IMR-90 (cell line): ENCODE data around the gene RADX. TPM values are rescaled to one million over a fixed set of nuclear protein-coding genes. Genes with fewer than 3 reads are reported as not detected.

Source experiments
- ATAC-seq: fragments of 200-7000 bp; cut with Tn5 transposase; 2 replicates; pipeline ENCODE4 v1.9.1; 2020; ENCODE audit warnings: low read depth, mild to moderate bottlenecking, moderate library complexity
- BruUV-seq: library from RNA; stranded (reverse); fragments of 400-500 nt; replicated peaks from 2 replicates; lab custom pipeline; 2021; lab: Mats Ljungman, UMichigan
- CTCF ChIA-PET: fragments of 300-600 bp; formaldehyde crosslinking; extraction: SDS; loops from one replicate; lab custom pipeline; 2021; ENCODE audit warnings: antibody characterized with exemption; lab: Yijun Ruan, JAX
- POLR2A ChIA-PET: fragments of 300-600 bp; sonication (Branson Sonifier 250); formaldehyde crosslinking; loops from one replicate; lab custom pipeline; 2022; ENCODE audit warnings: antibody characterized with exemption; ENCODE audit not compliant: unreplicated experiment; lab: Charles Lee
- DNase-seq: peaks from one replicate; pipeline ENCODE4 v3.0.0; 2013
- H2AFZ ChIP-seq: replicated peaks from 2 replicates; pipeline ENCODE3; 2013; ENCODE audit warnings: low read length, mild to moderate bottlenecking; ENCODE audit not compliant: poor library complexity
- H2AK5ac ChIP-seq: 2 replicates; pipeline ENCODE4 v1.6.1; 2013; ENCODE audit warnings: low read depth, low read length, inconsistent platforms
- H2AK9ac ChIP-seq: replicated peaks from 2 replicates; pipeline ENCODE3; 2013; ENCODE audit warnings: mild to moderate bottlenecking, low read depth, low read length, moderate library complexity; ENCODE audit not compliant: poor library complexity
- H2BK120ac ChIP-seq: 2 replicates; pipeline ENCODE4 v1.6.1; 2013; ENCODE audit warnings: low read depth, low read length, inconsistent platforms
- H2BK15ac ChIP-seq: 3 replicates; pipeline ENCODE4 v1.6.1; 2013; ENCODE audit warnings: low read depth, low read length, inconsistent platforms
- H2BK20ac ChIP-seq: 2 replicates; pipeline ENCODE4 v1.6.1; 2013; ENCODE audit warnings: low read depth, mild to moderate bottlenecking, inconsistent platforms, low read length, moderate library complexity
- H2BK5ac ChIP-seq: 2 replicates; pipeline ENCODE4 v1.6.1; 2013; ENCODE audit warnings: mild to moderate bottlenecking, low read depth, low read length, inconsistent platforms; ENCODE audit not compliant: poor library complexity, severe bottlenecking
- H3K14ac ChIP-seq: replicated peaks from 2 replicates; pipeline ENCODE4 v1.6.1; 2013; ENCODE audit warnings: low read depth, low read length, inconsistent platforms
- H3K18ac ChIP-seq: 2 replicates; pipeline ENCODE4 v1.6.1; 2013; ENCODE audit warnings: low read depth, low read length, control low read depth
- H3K23ac ChIP-seq: 2 replicates; pipeline ENCODE4 v1.6.1; 2013; ENCODE audit warnings: low read depth, low read length, inconsistent platforms
- H3K27ac ChIP-seq: 2 replicates; pipeline ENCODE4 v1.5.1; 2013; ENCODE audit warnings: mild to moderate bottlenecking, control low read depth, low read length; ENCODE audit not compliant: insufficient read depth
- H3K27me3 ChIP-seq: 2 replicates; pipeline ENCODE4 v1.6.1; 2013; ENCODE audit warnings: low read length; ENCODE audit not compliant: control insufficient read depth, insufficient read depth
- H3K36me3 ChIP-seq: 2 replicates; pipeline ENCODE4 v1.6.1; 2013; ENCODE audit warnings: low read length, mixed read lengths; ENCODE audit not compliant: control insufficient read depth, insufficient read depth
- H3K4ac ChIP-seq: 2 replicates; pipeline ENCODE4 v1.6.1; 2013; ENCODE audit warnings: low read depth, low read length, inconsistent platforms
- H3K4me1 ChIP-seq: 2 replicates; pipeline ENCODE4 v1.6.1; 2013; ENCODE audit warnings: low read length, mixed read lengths; ENCODE audit not compliant: control insufficient read depth, insufficient read depth
- H3K4me2 ChIP-seq: 2 replicates; pipeline ENCODE4 v1.6.1; 2013; ENCODE audit warnings: low read depth, mild to moderate bottlenecking, control low read depth, low read length, moderate library complexity
- H3K4me3 ChIP-seq: 2 replicates; pipeline ENCODE4 v1.5.1; 2013; ENCODE audit warnings: low read depth, mild to moderate bottlenecking, control low read depth, low read length, moderate library complexity; ENCODE audit not compliant: insufficient read depth
- H3K56ac ChIP-seq: 2 replicates; pipeline ENCODE4 v1.6.1; 2013; ENCODE audit warnings: low read length, inconsistent platforms; ENCODE audit not compliant: insufficient read depth; ENCODE audit errors: extremely low read depth
- H3K79me1 ChIP-seq, 2 experiments: 2 replicates each; pipeline ENCODE4 v1.6.1; 2013; ENCODE audit warnings: low read length in 2 of 2, inconsistent platforms in 1 of 2, low read depth in 1 of 2
- H3K9ac ChIP-seq: 2 replicates; pipeline ENCODE4 v1.6.1; 2013; ENCODE audit warnings: low read depth, low read length, control low read depth
- H3K9me1 ChIP-seq: 2 replicates; pipeline ENCODE4 v1.6.1; 2013; ENCODE audit warnings: low read length, inconsistent platforms; ENCODE audit not compliant: insufficient read depth
- H3K9me3 ChIP-seq: 2 replicates; pipeline ENCODE4 v1.6.1; 2013; ENCODE audit warnings: low read length; ENCODE audit not compliant: control insufficient read depth, insufficient read depth
- H4K20me1 ChIP-seq: 2 replicates; pipeline ENCODE4 v1.6.1; 2013; ENCODE audit warnings: low read length, inconsistent platforms; ENCODE audit not compliant: insufficient read depth
- H4K5ac ChIP-seq: 2 replicates; pipeline ENCODE4 v1.6.1; 2013; ENCODE audit warnings: mild to moderate bottlenecking, low read depth, low read length, control low read depth
- H4K8ac ChIP-seq, 2 experiments: 2 replicates each; pipeline ENCODE4 v1.6.1; 2013; ENCODE audit warnings: low read depth in 2 of 2, low read length in 2 of 2, control low read depth in 1 of 2, inconsistent platforms in 1 of 2
- H4K91ac ChIP-seq: 2 replicates; pipeline ENCODE4 v1.6.1; 2013; ENCODE audit warnings: low read depth, low read length, inconsistent platforms; ENCODE audit not compliant: insufficient read depth
- CHD1 ChIP-seq: IDR thresholded peaks from 2 replicates; pipeline ENCODE4 v1.6.1; 2012; ENCODE audit warnings: low read depth, low read length, improper control_type of control experiment
- CTCF ChIP-seq: conservative IDR thresholded peaks from 2 replicates; pipeline ENCODE4 v1.5.1; 2012; ENCODE audit warnings: mild to moderate bottlenecking, low read depth, low read length, improper control_type of control experiment
- FOS ChIP-seq: fragments of 150-350 bp; IDR thresholded peaks from 2 replicates; pipeline ENCODE4 v1.6.1; 2016; ENCODE audit warnings: low read depth, low read length
- MAFK ChIP-seq: IDR thresholded peaks from 2 replicates; pipeline ENCODE4 v1.6.1; 2012; ENCODE audit warnings: low read depth, low read length, improper control_type of control experiment
- MXI1 ChIP-seq: IDR thresholded peaks from 2 replicates; pipeline ENCODE4 v1.6.1; 2012; ENCODE audit warnings: low read depth, mild to moderate bottlenecking, low read length, moderate library complexity, borderline replicate concordance
- NFE2L2 ChIP-seq: fragments of 150-350 bp; IDR thresholded peaks from 2 replicates; pipeline ENCODE4 v1.6.1; 2016; ENCODE audit warnings: low read depth, mild to moderate bottlenecking, low read length
- POLR2A ChIP-seq: IDR thresholded peaks from 2 replicates; pipeline ENCODE4 v1.6.1; 2012; ENCODE audit warnings: mild to moderate bottlenecking, low read depth, low read length
- RAD21 ChIP-seq: IDR thresholded peaks from 2 replicates; pipeline ENCODE4 v1.6.1; 2012; ENCODE audit warnings: low read length, improper control_type of control experiment
- RCOR1 ChIP-seq: IDR thresholded peaks from 2 replicates; pipeline ENCODE4 v1.6.1; 2012; ENCODE audit warnings: mild to moderate bottlenecking, low read length, improper control_type of control experiment; ENCODE audit not compliant: insufficient replicate concordance
- RFX5 ChIP-seq: IDR thresholded peaks from 2 replicates; pipeline ENCODE4 v1.8.0; 2012; ENCODE audit warnings: low read depth, mild to moderate bottlenecking, low read length, moderate library complexity
- WGBS, 2 experiments: methylation state at CpG; one replicate each; pipeline versions ENCODE4 v1.1.5 to v1.1.7; 2013; ENCODE audit warnings: missing lambda C conversion rate in 2 of 2; ENCODE audit not compliant: insufficient read length in 1 of 2; ENCODE audit errors: extremely low coverage in 2 of 2; 5-methylcytosine and 5-hydroxymethylcytosine counted together
- dilution Hi-C: fragments of 300-500 bp; cut with HindIII; formaldehyde crosslinking; loops from one replicate; pipeline ENCODE4 v1.14.3; 2018; ENCODE audit warnings: low sequenced_read_pairs; ENCODE audit not compliant: unreplicated experiment
- in situ Hi-C: fragments of 300-500 bp; cut with MboI; formaldehyde crosslinking; loops from 3 replicates; pipeline ENCODE4 v1.14.3; 2019; ENCODE audit warnings: low sequenced_read_pairs, inconsistent platforms, mixed read lengths
- intact Hi-C: fragments of 100-400 bp; cut with micrococcal nuclease; formaldehyde crosslinking; loops from 2 replicates; pipeline ENCODE4 v1.10.0; 2022
- polyA plus RNA-seq, 3 experiments: library from polyadenylated mRNA; depleted of rRNA; stranded (reverse); fragments of >200 nt; gene quantifications; 2 replicates each; pipeline ENCODE4 v1.2.3, GENCODE V29; 2012; ENCODE audit warnings: low replicate concordance in 1 of 3
- total RNA-seq: library from RNA; depleted of rRNA; stranded (reverse); fragments of >200 nt; gene quantifications from 2 replicates; pipeline ENCODE4 v1.2.3, GENCODE V29; 2012

RADX gene
- total and polyA plus RNA-seq, 2 of the 4 experiments (the other 2 are of a cell fraction) = 1.6 to 1.8 TPM

DNA sequence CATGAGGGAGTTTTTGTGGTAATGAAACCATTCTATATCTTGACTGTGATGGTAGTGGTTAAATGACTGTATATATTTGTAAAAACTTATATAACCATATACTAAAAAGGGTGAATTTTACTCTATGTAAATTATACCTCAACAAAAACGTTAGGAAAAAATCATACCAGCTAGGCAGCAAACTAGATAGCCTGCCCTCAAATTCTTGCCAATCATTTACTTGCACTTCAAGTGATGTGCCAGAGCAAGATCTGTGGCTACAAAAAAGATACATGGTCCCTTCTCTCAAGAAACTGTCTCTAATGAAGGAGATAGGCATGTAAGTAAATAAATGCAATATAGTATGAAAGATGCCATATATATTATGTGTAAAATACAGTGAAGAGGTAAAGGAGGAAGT lies 104.7 kb downstream of the RADX start:
- CTCF ChIA-PET = no interaction called here
- H3K56ac ChIP-seq = no peak overlapping the region
- no peak overlapping the region for H2BK20ac ChIP-seq
- H2BK15ac ChIP-seq = no peak overlapping the region
- TF ChIP-seq POLR2A = no peak
- TF ChIP-seq RCOR1 = no peak
- TF ChIP-seq RAD21 = no peak
- no peak for TF ChIP-seq MAFK
- no peak for TF ChIP-seq FOS
- TF ChIP-seq RFX5 = no peak
- TF ChIP-seq NFE2L2 = no peak
- TF ChIP-seq CTCF = no peak
- no peak for TF ChIP-seq MXI1
- no peak for TF ChIP-seq CHD1
- no peak for ATAC-seq
- no CpG with 5 or more reads among the region's 1 CpG for WGBS, 2 experiments
- POLR2A ChIA-PET = no interaction called here
- no peaks in the 10 kb centered on the region for H3K36me3 ChIP-seq
- H3K4ac ChIP-seq = no peak overlapping the region
- no peak overlapping the region for H2AFZ ChIP-seq
- no peak for DNase-seq
- no peak overlapping the region for H2AK5ac ChIP-seq
- H2BK120ac ChIP-seq = no peak overlapping the region
- no peak overlapping the region for H3K14ac ChIP-seq
- H3K79me1 ChIP-seq = no peaks in the 10 kb centered on the region
- no peaks in the 10 kb centered on the region for H3K4me1 ChIP-seq
- dilution Hi-C loops (no loop called here), in situ Hi-C loops (no loop called here), intact Hi-C loops (no loop called here)
- H2AK9ac ChIP-seq = no peak overlapping the region
- no peak overlapping the region for H3K27ac ChIP-seq
- H3K9me3 ChIP-seq = no peaks in the 10 kb centered on the region
- no peak overlapping the region for H4K5ac ChIP-seq
- no peak overlapping the region for H3K18ac ChIP-seq
- no peak overlapping the region for H3K9ac ChIP-seq
- no peak overlapping the region for H3K23ac ChIP-seq
- H3K4me3 ChIP-seq = no peak overlapping the region
- no peak overlapping the region for H4K8ac ChIP-seq
- BruUV-seq = no TSS peak
- peaks cover 2% of the 10 kb centered on the region for H3K27me3 ChIP-seq
- no peak overlapping the region for H3K4me2 ChIP-seq
- H2BK5ac ChIP-seq = no peak overlapping the region
- H4K20me1 ChIP-seq = no peaks in the 10 kb centered on the region
- H3K9me1 ChIP-seq = no peaks in the 10 kb centered on the region
- no peak overlapping the region for H4K91ac ChIP-seq
